DOHH2 (cell line): ENCODE results near the gene MS4A10.
"Not testable (repeated sequence)": the region's sequence is repeated elsewhere in the genome, so short reads cannot be mapped to it uniquely, and the experiment has no call there.

Source experiments
- EZH2phosphoT487 ChIP-seq: fragments of 200-600 bp; sonication (generic); IDR thresholded peaks from 2 replicates; pipeline ENCODE4 v1.6.1; 2017; ENCODE audit warnings: borderline replicate concordance, mild to moderate bottlenecking, antibody characterized with exemption, low read length, moderate library complexity, mixed read lengths
- TF ChIP-seq, protein P1 (sequence below): fragments of 200-600 bp; sonication (generic); IDR thresholded peaks from one replicate; pipeline ENCODE4 v1.5.1; 2014; ENCODE audit warnings: antibody characterized with exemption, mild to moderate bottlenecking, low read depth, low read length; ENCODE audit not compliant: poor library complexity, severe bottlenecking

DNA sequence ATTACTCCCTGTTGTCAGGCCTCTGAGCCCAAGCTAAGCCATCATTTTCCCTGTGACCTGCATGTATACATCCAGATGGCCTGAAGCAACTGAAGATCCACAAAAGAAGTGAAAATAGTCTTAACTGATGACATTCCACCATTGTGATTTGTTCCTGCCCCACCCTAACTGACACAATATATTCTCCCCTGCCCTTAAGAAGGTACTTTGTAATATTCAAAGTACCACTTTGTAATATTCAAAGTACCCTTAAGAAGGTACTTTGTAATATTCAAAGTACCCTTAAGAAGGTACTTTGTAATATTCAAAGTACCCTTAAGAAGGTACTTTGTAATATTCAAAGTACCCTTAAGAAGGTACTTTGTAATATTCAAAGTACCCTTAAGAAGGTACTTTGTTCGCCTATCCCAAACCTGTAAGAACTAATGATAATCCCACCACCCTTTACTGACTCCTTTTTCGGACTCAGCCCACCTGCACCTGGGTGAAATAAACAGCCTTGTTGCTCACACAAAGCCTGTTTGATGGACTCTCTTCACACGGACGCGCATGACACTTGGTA is 38.7 kb downstream of the MS4A10 start:
- TF ChIP-seq, protein P1, sequence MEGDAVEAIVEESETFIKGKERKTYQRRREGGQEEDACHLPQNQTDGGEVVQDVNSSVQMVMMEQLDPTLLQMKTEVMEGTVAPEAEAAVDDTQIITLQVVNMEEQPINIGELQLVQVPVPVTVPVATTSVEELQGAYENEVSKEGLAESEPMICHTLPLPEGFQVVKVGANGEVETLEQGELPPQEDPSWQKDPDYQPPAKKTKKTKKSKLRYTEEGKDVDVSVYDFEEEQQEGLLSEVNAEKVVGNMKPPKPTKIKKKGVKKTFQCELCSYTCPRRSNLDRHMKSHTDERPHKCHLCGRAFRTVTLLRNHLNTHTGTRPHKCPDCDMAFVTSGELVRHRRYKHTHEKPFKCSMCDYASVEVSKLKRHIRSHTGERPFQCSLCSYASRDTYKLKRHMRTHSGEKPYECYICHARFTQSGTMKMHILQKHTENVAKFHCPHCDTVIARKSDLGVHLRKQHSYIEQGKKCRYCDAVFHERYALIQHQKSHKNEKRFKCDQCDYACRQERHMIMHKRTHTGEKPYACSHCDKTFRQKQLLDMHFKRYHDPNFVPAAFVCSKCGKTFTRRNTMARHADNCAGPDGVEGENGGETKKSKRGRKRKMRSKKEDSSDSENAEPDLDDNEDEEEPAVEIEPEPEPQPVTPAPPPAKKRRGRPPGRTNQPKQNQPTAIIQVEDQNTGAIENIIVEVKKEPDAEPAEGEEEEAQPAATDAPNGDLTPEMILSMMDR: not testable (repeated sequence)
- TF ChIP-seq EZH2phosphoT487: not testable (repeated sequence)
